Esophagus squamous epithelium (tissue), 5 donors: ENCODE measurements around the gene KLF16. TPM values are rescaled to one million over a fixed set of nuclear protein-coding genes. Genes with fewer than 3 reads are reported as not detected.

Source experiments
- DNase-seq: peaks from one replicate; lab custom pipeline; 2025; lab: John Stamatoyannopoulos, UW
- H3K27ac ChIP-seq, 4 donors: fragments of 200-600 bp; sonication (generic); one replicate each; pipeline ENCODE4 v1.5.1; 2016 to 2019; ENCODE audit warnings: mild to moderate bottlenecking in 1 of 4
- H3K27me3 ChIP-seq, 4 donors: fragments of 200-600 bp; sonication (generic); 1 replicate in 3 of 4; 2 replicates in 1 of 4; pipeline versions ENCODE4 v1.5.1 to v1.6.0; 2017 to 2021; ENCODE audit warnings: antibody characterized with exemption in 1 of 4
- H3K36me3 ChIP-seq, 3 donors: fragments of 200-600 bp; sonication (generic); one replicate each; pipeline ENCODE4 v1.5.1; 2016 to 2019
- H3K4me1 ChIP-seq, 3 donors: fragments of 200-600 bp; sonication (generic); one replicate each; pipeline ENCODE4 v1.5.1; 2017 to 2019
- H3K4me3 ChIP-seq, 4 donors: fragments of 200-600 bp; sonication (generic); 1 replicate in 3 of 4; 2 replicates in 1 of 4; pipeline ENCODE4 v1.5.1; 2016 to 2019; ENCODE audit warnings: mild to moderate bottlenecking in 2 of 4, moderate library complexity in 1 of 4
- H3K9me3 ChIP-seq, 3 donors: fragments of 200-600 bp; sonication (generic); one replicate each; pipeline ENCODE4 v1.5.1; 2016 to 2019
- POLR2A ChIP-seq, 4 donors: fragments of 450-650 bp; IDR thresholded peaks; one replicate each; pipeline ENCODE4 v1.6.1; 2017; ENCODE audit warnings: antibody characterized with exemption in 4 of 4, mild to moderate bottlenecking in 4 of 4, moderate library complexity in 3 of 4
- WGBS, 2 donors: methylation state at CpG; one replicate each; pipeline ENCODE4 v1.1.5; 2018; 5-methylcytosine and 5-hydroxymethylcytosine counted together
- intact Hi-C: fragments of 100-400 bp; cut with DNase I; formaldehyde crosslinking; loops from one replicate; pipeline ENCODE4 v1.15.0; 2022
- total RNA-seq, 4 donors: library from RNA; depleted of rRNA; stranded (reverse); fragments of >200 nt; gene quantifications; one replicate each; pipeline ENCODE4 v1.1.0, GENCODE V29; 2016
- TF ChIP-seq, protein P1 (sequence below), 6 experiments: fragments of 450-650 bp in 4 of 6; fragments of 200-600 bp in 2 of 6; sonication (generic) in 2 of 6; IDR thresholded peaks; one replicate each; pipeline ENCODE4 v1.5.1; 2016 to 2019; ENCODE audit warnings: antibody characterized with exemption in 6 of 6, mild to moderate bottlenecking in 4 of 6, moderate library complexity in 4 of 6
- donor health status: DM: yes; HTN: yes; CAD: no.

KLF16 gene
- total RNA-seq, 4 donors from 2014 or later: 8.3 to 13.5 (median 9.1) TPM

DNA sequence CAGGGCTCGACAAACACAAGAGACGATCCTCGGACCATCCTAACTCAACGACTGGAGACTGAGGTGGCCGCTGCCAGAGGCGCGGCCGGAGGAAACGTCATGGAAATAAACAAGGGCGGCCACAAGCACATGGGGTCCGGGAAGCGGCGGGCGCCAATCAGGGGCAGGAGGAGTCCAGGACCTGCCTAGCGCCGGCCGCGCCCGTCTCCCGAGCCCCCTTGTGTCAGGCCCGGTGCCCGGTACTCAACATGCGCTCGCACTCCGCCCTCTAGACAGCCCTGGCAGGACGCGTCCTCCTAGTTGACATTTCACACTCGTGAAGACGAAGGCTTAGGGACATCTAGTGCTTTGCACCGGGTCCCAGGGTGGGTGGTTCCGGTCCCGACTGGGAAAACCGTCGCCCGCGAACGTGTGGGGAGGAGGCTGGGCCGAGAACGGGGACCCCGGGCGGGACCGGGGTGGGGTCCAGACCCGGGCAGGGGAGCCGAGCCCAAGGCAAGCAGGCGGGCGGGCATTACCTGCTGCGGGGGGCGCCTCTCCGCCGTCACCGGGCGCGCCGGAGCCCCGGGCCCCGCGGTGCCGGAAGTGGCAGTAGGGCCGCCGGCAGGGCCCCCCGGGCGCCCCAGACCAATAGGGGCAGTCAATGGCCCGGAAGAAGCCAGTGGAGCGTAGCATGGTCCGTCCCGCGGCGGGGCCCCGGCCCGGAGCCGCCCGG, 15.5 kb downstream of the KLF16 start:
- no peaks in the 10 kb centered on the region for H3K9me3 ChIP-seq
- peak overlapping the region; percentile 72 to 100 (median 94) for H3K4me3 ChIP-seq
- TF ChIP-seq, protein P1, sequence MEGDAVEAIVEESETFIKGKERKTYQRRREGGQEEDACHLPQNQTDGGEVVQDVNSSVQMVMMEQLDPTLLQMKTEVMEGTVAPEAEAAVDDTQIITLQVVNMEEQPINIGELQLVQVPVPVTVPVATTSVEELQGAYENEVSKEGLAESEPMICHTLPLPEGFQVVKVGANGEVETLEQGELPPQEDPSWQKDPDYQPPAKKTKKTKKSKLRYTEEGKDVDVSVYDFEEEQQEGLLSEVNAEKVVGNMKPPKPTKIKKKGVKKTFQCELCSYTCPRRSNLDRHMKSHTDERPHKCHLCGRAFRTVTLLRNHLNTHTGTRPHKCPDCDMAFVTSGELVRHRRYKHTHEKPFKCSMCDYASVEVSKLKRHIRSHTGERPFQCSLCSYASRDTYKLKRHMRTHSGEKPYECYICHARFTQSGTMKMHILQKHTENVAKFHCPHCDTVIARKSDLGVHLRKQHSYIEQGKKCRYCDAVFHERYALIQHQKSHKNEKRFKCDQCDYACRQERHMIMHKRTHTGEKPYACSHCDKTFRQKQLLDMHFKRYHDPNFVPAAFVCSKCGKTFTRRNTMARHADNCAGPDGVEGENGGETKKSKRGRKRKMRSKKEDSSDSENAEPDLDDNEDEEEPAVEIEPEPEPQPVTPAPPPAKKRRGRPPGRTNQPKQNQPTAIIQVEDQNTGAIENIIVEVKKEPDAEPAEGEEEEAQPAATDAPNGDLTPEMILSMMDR (IDR thresholded peaks at IDR 0.05): no peak
- no peak for TF ChIP-seq POLR2A (IDR thresholded peaks at IDR 0.05)
- 0% methylated on average over 10 of the region's 72 CpGs; no CpG with 5 or more reads in 1 of the 2 donors for WGBS, 2 donors
- no peaks in the 10 kb centered on the region for H3K27me3 ChIP-seq
- H3K27ac ChIP-seq: peak overlapping the region; percentile 94 to 100 (median 98)
- no peak for DNase-seq
- H3K4me1 ChIP-seq: peaks cover 55 to 78% (median 63%) of the 10 kb centered on the region in 3 donors
- peaks cover 0 to 28% (median 0%) of the 10 kb centered on the region in 3 donors for H3K36me3 ChIP-seq
- intact Hi-C loops: no loop called here

DNA sequence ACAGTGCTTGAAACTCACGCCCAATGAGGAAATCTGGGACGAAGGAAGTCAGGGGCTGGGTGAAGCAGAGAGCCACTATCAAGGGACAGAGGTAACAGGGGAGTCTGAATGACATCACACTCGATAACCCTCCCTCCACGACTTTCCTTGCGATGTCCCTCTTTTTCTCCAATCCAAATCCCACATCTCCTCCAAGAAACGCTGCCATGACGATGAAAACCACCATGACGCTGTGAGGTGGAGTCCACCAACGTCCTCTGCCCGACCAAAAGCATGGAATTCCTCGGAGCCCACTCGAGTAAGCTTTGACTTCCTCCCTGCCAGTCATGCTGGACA, 16.1 kb downstream of the KLF16 start:
- intact Hi-C loops: no loop called here
- TF ChIP-seq, protein P1 (IDR thresholded peaks at IDR 0.05): no peak
- TF ChIP-seq POLR2A (IDR thresholded peaks at IDR 0.05): no peak
- 7 to 11% methylated on average over 7 to 9 of the region's 12 CpGs for WGBS, 2 donors
- Histone ChIP-seq H3K36me3 (peaks cover 0 to 28% (median 0%) of the 10 kb centered on the region in 3 donors), H3K27me3 (no peaks in the 10 kb centered on the region), H3K4me3 (peak overlapping the region; percentile 72 to 100 (median 94)), H3K9me3 (no peaks in the 10 kb centered on the region), H3K4me1 (peaks cover 55 to 78% (median 63%) of the 10 kb centered on the region in 3 donors), H3K27ac (peak overlapping the region in 3 of 4 donors; percentile 94 to 99 (median 96))
- no peak for DNase-seq

- intact Hi-C loops: no loop called here
- peaks cover 58 to 78% (median 60%) of the 10 kb centered on the region in 3 donors for H3K4me1 ChIP-seq
- H3K36me3 ChIP-seq: peaks cover 0 to 28% (median 0%) of the 10 kb centered on the region in 3 donors
- no peaks in the 10 kb centered on the region for H3K27me3 ChIP-seq
- H3K4me3 ChIP-seq: peak overlapping the region in 3 of 4 donors; percentile 90 to 100 (median 99)
- peak overlapping the region in 2 of 4 donors; percentile 94 to 99 for H3K27ac ChIP-seq
- no peak for DNase-seq
- WGBS, 2 donors: 59 to 62% methylated on average over 19 of the region's 29 CpGs
- no peaks in the 10 kb centered on the region for H3K9me3 ChIP-seq
- TF ChIP-seq POLR2A (IDR thresholded peaks at IDR 0.05): no peak
- TF ChIP-seq, protein P1 (IDR thresholded peaks at IDR 0.05): no peak
Observed at GRCh38 chr19:1846517-1847204, 16.7 kb downstream of the KLF16 start.

- H3K4me3 ChIP-seq: no peak overlapping the region
- peaks cover 0 to 28% (median 0%) of the 10 kb centered on the region in 3 donors for H3K36me3 ChIP-seq
- TF ChIP-seq, protein P1 (IDR thresholded peaks at IDR 0.05): no peak
- TF ChIP-seq POLR2A (IDR thresholded peaks at IDR 0.05): no peak
- intact Hi-C loops: no loop called here
- no peaks in the 10 kb centered on the region for H3K27me3 ChIP-seq
- no peaks in the 10 kb centered on the region for H3K9me3 ChIP-seq
- 83 to 92% methylated on average over 6 to 11 of the region's 11 CpGs for WGBS, 2 donors
- no peak overlapping the region for H3K27ac ChIP-seq
- DNase-seq: no peak
- H3K4me1 ChIP-seq: peaks cover 62 to 81% (median 64%) of the 10 kb centered on the region in 3 donors
Observed at GRCh38 chr19:1845642-1846041, 17.7 kb downstream of the KLF16 start.

GRCh38 chr19:1845125-1845515, 18.3 kb downstream of the KLF16 start:
- H3K9me3 ChIP-seq: no peaks in the 10 kb centered on the region
- peak overlapping the region in 1 of 4 donors; percentile 9 for H3K4me3 ChIP-seq
- WGBS, 2 donors: 70 to 95% methylated on average over 2 to 6 of the region's 16 CpGs
- peaks cover 65 to 86% (median 67%) of the 10 kb centered on the region in 3 donors for H3K4me1 ChIP-seq
- no peak for TF ChIP-seq POLR2A (IDR thresholded peaks at IDR 0.05)
- TF ChIP-seq, protein P1 (IDR thresholded peaks at IDR 0.05): no peak
- no peak overlapping the region for H3K27ac ChIP-seq
- peaks cover 0 to 28% (median 0%) of the 10 kb centered on the region in 3 donors for H3K36me3 ChIP-seq
- H3K27me3 ChIP-seq: no peaks in the 10 kb centered on the region
- intact Hi-C loops: no loop called here
- no peak for DNase-seq
